Right lobe of liver (tissue), 6 donors: ENCODE results near the gene DCTD. TPM values are rescaled to one million over a fixed set of nuclear protein-coding genes. Genes with fewer than 3 reads are reported as not detected.

Experiments used
- ATAC-seq, 4 donors: fragments of 200-7000 bp; cut with Tn5 transposase; one replicate each; pipeline ENCODE4 v1.9.1; 2020; ENCODE audit warnings: mild to moderate bottlenecking in 4 of 4, moderate library complexity in 4 of 4
- DNase-seq, 3 donors: peaks; one replicate each; pipeline ENCODE4 v3.0.0-alpha.2; 2020
- H3K27ac ChIP-seq, 3 donors: fragments of 200-600 bp; one replicate each; pipeline ENCODE4 v1.8.0; 2022
- H3K27me3 ChIP-seq, 2 donors: fragments of 200-600 bp; one replicate each; pipeline ENCODE4 v1.8.0; 2022
- H3K36me3 ChIP-seq, 4 donors: fragments of 200-600 bp; sonication (generic) in 1 of 4; one replicate each; pipeline versions ENCODE4 v1.5.1 to v1.8.0; 2017 to 2022; ENCODE audit warnings: control low read depth in 1 of 4
- H3K4me1 ChIP-seq, 4 donors: fragments of 200-600 bp; sonication (generic) in 1 of 4; one replicate each; pipeline versions ENCODE4 v1.5.1 to v1.8.0; 2017 to 2022; ENCODE audit warnings: control low read depth in 1 of 4
- H3K4me3 ChIP-seq, 3 donors: fragments of 200-600 bp; one replicate each; pipeline ENCODE4 v1.8.0; 2022
- H3K9me3 ChIP-seq, 4 donors: fragments of 200-600 bp; sonication (generic) in 1 of 4; one replicate each; pipeline versions ENCODE4 v1.5.1 to v1.8.0; 2017 to 2022; ENCODE audit warnings: control low read depth in 1 of 4
- CTCF ChIP-seq, 4 donors: fragments of 200-600 bp in 3 of 4; fragments of 450-650 bp in 1 of 4; IDR thresholded peaks; one replicate each; pipeline versions ENCODE4 v1.5.1 to v1.8.0; 2016 to 2022; ENCODE audit warnings: antibody characterized with exemption in 4 of 4, mild to moderate bottlenecking in 2 of 4
- POLR2A ChIP-seq: fragments of 450-650 bp; IDR thresholded peaks from one replicate; pipeline ENCODE4 v1.6.1; 2017; ENCODE audit warnings: antibody characterized with exemption, mild to moderate bottlenecking
- WGBS: methylation state at CpG from one replicate; pipeline ENCODE4 v1.1.6; 2018; ENCODE audit warnings: low coverage, low lambda C conversion rate; ENCODE audit not compliant: insufficient coverage; ENCODE audit errors: missing lambda C conversion rate; 5-methylcytosine and 5-hydroxymethylcytosine counted together
- intact Hi-C, 2 donors: fragments of 100-400 bp; cut with DNase I; formaldehyde crosslinking; loops; one replicate each; pipeline versions ENCODE4 v1.11.2 to v1.14.1; 2022
- total RNA-seq, 6 experiments: library from RNA; depleted of rRNA in 2 of 6; stranded (reverse); fragments of >200 nt in 2 of 6; fragmentation: NEBNext Ultra II Directional in 3 of 6; extraction: Animal tissue kit (Norgen Biotek cat#: 25700) in 3 of 6; gene quantifications; one replicate each; pipeline versions ENCODE4 v1.1.0 to v1.2.4, GENCODE V29; 2016 to 2023
- donor health status: DM: no; HTN: yes; CAD: no.
- donor health status: DM: no; HTN: no; CAD: no.
- donor health status: DM: no; HTN: no; CAD: no.
- donor health status: DM: no; HTN: yes; CAD: no.
- donor health status: DM: no; HTN: yes; CAD: no.

Gene DCTD
- total RNA-seq, 6 experiments from 2014 or later, result 45.7 to 61.3 (median 51.2) TPM

GRCh38 chr4:182873726-182874125 is 43.5 kb downstream of the DCTD start:
- Histone ChIP-seq H3K27ac (no peak overlapping the region), H3K9me3 (no peaks in the 10 kb centered on the region), H3K4me3 (no peak overlapping the region), H3K4me1 (no peaks in the 10 kb centered on the region), H3K36me3 (peaks cover 0 to 5% (median 0%) of the 10 kb centered on the region in 4 donors), H3K27me3 (no peaks in the 10 kb centered on the region)
- WGBS, result 100% methylated on average over 3 of the region's 13 CpGs
- DNase-seq (no peak), ATAC-seq (no peak)
- no peak for TF ChIP-seq POLR2A
- no peak for TF ChIP-seq CTCF (IDR thresholded peaks at IDR 0.05)
- intact Hi-C loops, result no loop called here

- Histone ChIP-seq H3K4me1 (no peaks in the 10 kb centered on the region), H3K27ac (no peak overlapping the region), H3K9me3 (no peaks in the 10 kb centered on the region), H3K4me3 (no peak overlapping the region), H3K27me3 (no peaks in the 10 kb centered on the region), H3K36me3 (peaks cover 0 to 5% (median 0%) of the 10 kb centered on the region in 4 donors)
- intact Hi-C loops, result no loop called here
- DNase-seq, result no peak
- TF ChIP-seq POLR2A (no peak), CTCF (IDR thresholded peaks at IDR 0.05) (no peak)
- WGBS, result 96% methylated on average over 14 of the region's 15 CpGs
- ATAC-seq, result no peak
Measured at GRCh38 chr4:182873289-182873688, 43.9 kb downstream of the DCTD start.

- ATAC-seq (no peak), DNase-seq (no peak)
- Histone ChIP-seq H3K27me3 (no peaks in the 10 kb centered on the region), H3K9me3 (no peaks in the 10 kb centered on the region), H3K36me3 (peaks cover 0 to 5% (median 0%) of the 10 kb centered on the region in 4 donors), H3K4me1 (no peaks in the 10 kb centered on the region), H3K4me3 (no peak overlapping the region), H3K27ac (no peak overlapping the region)
- intact Hi-C loops, result no loop called here
- WGBS, result 95% methylated on average over 9 of the region's 13 CpGs
- no peak for TF ChIP-seq POLR2A
- no peak for TF ChIP-seq CTCF (IDR thresholded peaks at IDR 0.05)
Measured at GRCh38 chr4:182872886-182873285, 44.3 kb downstream of the DCTD start.

GRCh38 chr4:182871616-182872015 is 45.6 kb downstream of the DCTD start:
- 73% methylated on average over 9 of the region's 9 CpGs for WGBS
- Histone ChIP-seq H3K27ac (no peak overlapping the region), H3K36me3 (peaks cover 0 to 5% (median 0%) of the 10 kb centered on the region in 4 donors), H3K4me3 (no peak overlapping the region), H3K4me1 (no peaks in the 10 kb centered on the region), H3K9me3 (no peaks in the 10 kb centered on the region), H3K27me3 (no peaks in the 10 kb centered on the region)
- intact Hi-C loops, result no loop called here
- ATAC-seq (no peak), DNase-seq (no peak)
- no peak for TF ChIP-seq POLR2A
- TF ChIP-seq CTCF (IDR thresholded peaks at IDR 0.05), result no peak

- no peaks in the 10 kb centered on the region for H3K4me1 ChIP-seq
- no peaks in the 10 kb centered on the region for H3K27me3 ChIP-seq
- H3K27ac ChIP-seq, result no peak overlapping the region
- DNase-seq (no peak), ATAC-seq (no peak)
- intact Hi-C loops, result no loop called here
- H3K9me3 ChIP-seq, result no peaks in the 10 kb centered on the region
- peaks cover 0 to 5% (median 0%) of the 10 kb centered on the region in 4 donors for H3K36me3 ChIP-seq
- H3K4me3 ChIP-seq, result no peak overlapping the region
- 81% methylated on average over 3 of the region's 4 CpGs for WGBS
- no peak for TF ChIP-seq CTCF (IDR thresholded peaks at IDR 0.05)
- no peak for TF ChIP-seq POLR2A
Measured at GRCh38 chr4:182869697-182870096, 47.5 kb downstream of the DCTD start.
